ENCODE results near the gene SYCE3.

Gene SYCE3

DNA sequence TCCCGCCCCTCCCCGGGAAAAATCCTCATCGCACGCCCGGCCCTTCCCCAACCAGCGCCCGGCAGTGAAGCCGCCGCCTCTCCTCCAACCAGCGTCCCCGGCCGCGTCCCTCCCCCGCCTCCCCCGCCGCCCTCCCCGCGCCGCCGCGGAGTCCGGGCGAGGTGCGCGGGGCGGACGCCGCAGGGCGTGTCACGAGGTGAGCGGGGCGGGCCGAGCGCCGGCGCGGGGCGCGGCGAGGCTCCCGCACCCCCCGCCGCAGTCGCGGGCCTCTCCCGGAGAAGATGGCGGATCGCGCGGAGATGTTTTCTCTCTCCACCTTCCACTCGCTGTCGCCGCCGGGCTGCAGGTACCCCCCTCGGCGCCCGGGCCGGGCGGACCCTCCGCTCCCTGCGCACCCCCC, 37.8 kb upstream of the SYCE3 start, which contains the start of gene MAPK8IP2:
MAPK8IP2 (plus strand) TSS at position 256 of the 400 bp plus-strand sequence; CDS start at position 282, 26 bp downstream.
- DNase-seq (ENCODE audit: low read depth in 2 of 2): no peak

DNA sequence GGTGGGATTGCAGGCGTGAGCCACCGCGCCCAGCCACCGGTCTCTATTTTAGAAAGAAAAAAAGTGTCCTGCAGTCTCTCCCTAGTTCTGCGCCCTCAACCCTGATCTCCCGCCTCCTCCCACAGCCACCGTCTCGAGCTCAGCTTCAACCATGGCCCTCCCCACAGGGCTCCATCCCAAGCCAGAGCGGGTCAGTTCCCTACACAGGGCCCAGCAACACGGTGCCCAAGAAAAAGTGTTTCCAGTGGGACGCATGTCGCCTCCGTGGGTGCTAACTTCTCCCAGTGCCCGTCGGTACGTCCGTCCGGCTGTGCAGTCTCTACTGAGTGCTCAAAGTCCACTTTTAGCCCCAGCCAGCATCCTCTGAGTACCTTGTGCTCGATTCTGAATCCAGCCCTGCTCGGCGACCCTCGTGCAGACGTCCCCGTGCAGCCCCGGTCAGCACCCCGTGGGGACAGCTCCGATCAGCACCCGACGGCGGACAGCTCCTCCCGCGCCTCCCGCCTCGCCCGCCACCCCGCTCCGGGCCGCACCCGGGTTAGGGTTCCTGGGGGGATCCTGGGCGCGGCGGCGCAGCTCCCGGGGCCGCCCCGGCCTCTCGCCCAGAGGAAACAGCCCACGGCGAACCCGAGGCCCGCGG, 37.2 kb upstream of the SYCE3 start:
- DNase-seq (ENCODE audit: low read depth in 2 of 2): no peak

DNA sequence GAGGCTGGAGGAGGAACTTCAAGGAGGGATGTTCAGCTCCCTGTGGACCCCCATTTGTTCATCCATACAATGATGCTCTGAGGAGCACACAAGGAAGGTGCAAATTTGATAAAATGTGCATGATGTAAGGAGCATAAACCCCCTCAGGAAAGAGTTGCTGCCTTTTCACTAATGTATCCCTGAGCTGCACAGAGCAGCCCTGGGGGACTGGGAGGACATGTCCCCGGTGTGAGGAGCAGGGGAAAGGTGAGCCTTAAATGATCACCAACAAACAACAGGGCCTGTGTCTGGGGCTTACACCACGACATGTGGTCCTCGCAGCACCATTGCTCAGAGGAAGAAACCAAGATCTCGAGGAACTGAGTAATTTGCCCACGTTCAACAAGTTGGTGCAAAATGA, 34.4 kb upstream of the SYCE3 start:
- DNase-seq (ENCODE audit: low read depth in 2 of 2): no peak

DNA sequence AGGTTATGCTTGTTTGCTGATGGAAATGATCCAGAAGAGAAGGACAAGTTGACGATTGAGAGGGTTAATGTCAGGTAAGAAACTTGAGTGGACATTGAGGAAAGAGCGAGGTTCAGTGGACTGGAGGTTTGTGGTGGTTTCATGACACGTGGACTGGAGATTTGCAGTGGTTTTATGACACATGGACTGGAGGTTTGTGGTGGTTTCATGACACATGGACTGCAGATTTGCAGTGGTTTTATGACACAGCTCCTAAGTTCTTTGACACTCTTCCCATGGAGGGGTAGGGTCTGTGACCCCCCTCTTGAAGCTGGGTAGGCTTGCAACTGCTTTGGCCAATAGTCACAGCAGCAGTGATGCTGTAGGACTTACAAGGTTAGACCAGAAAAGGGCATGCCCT, 32.5 kb upstream of the SYCE3 start:
- no peak for DNase-seq (ENCODE audit: low read depth in 2 of 2)

DNA sequence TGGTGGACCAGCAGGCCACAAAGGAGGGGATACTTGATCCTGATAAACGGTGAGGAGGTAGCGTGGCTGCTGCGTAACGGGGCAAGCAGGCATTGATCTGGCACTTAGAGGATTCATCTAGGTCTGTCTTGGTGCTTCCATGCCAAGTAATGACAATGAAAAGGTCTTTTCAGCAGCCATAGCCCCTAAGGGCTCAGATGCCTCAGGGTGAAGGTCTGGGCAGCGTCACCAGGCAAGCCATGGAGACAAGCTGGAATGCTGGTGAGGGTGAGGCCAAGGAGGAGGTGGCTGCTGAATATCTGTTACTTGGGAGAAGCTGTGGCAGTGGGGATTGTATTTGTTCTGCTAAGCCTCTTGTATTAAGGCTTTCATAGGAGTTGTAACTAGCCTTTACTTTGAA, 24.7 kb upstream of the SYCE3 start:
- no peak for DNase-seq (ENCODE audit: low read depth in 2 of 2)

DNA sequence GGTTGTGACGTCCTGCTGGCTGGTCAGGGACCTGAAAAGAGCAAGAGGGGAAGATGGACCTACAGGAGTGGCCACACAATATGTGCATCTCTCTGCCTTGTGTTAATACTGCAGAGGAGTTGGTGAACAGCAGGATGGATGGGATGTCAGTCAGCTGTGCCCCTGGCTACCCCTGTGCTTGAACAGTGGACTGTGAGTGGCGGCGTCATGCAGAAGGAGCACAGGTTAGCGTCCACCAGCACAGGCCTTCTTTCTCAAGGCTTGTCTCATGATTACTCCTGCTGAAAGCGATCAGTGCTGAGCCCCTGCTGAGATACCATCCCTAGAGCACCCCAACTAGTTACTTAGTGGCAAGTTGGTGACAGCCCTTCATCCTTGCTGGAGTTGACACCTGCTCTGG, 23.7 kb upstream of the SYCE3 start:
- DNase-seq (ENCODE audit: low read depth in 2 of 2): no peak

DNA sequence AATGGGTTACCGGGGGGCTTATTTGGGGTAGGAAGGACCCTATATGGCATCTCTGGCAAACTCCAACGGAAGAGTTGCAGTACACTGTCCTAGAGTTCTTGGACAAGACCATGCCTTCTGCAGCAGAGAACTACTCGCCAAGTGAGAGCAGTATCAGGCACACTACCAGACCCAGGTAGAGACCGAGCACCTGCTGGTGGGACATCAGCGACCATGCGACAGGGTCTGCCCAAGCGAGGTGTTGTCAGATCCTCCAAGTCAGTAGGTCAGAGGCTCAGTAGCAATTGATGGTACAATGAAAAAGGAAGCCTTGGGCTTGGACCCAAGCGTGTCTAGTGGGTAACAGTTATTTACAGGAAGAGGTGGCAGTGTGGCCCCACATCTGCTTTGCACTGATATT, 23.1 kb upstream of the SYCE3 start:
- no peak for DNase-seq (ENCODE audit: low read depth in 2 of 2)

DNA sequence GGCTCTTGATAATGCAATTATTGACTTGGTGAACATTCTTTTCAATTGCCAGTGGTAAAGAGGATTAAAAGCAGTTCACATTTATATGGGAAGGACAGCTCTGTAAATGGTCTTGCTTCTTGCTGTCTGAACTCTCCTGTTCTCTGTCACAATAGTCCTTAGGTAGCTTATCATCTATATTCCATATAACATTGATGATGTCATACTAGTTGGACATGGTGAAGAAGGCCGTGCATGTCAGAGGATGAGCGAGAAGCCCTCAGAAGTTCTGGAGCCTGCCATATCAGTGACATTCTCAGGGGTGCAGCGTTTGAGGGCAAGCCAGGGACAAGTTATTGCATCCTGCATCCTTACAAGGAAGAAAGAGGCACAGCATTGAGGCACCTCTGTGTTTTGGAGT, 22.5 kb upstream of the SYCE3 start:
- DNase-seq (ENCODE audit: low read depth in 2 of 2): no peak

DNA sequence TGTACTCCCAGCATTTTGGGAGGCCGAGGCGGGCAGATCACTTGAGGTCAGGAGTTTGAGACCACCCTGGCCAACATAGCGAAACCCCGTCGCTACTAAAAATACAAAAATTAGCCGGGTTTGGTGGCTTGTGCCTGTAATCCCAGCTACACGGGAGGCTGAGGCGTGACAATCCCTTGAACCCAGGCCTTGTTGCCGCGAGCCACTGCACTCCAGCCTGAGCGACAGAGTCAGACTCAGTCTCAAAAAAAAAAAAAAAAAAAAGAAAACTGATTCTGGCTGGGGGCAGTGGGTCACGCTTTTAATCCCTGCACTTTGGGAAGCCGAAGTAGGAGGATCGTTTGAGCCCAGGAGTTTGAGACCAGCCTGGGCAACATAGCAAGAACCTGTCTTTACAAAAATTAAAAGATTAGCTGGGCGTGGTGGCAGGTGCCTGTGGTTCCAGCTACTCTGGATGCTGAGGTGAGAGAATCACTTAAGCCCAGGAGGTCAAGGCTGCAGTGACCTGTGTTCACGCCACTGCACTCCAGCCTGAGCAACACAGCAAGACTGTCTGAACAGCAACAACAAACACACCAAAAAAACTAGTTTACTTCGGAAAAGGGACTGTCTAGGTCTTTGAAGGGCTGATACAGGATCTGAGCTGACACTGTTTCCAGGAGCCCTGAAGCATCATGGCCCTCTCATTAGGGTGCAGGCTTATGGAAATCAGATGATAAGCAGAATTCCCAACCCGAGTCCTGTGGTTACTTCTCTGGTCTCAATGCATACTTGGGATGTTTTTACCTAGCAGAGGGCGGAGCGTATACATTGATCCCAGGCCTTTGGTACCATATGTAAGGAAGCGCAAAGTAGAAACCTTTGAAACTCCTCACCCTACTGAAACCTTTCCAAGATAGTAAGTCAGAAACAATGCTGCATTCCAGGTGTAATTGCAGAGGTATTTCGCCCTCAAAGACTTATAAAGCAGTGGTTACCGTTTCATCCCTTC, 21.7 kb upstream of the SYCE3 start:
- DNase-seq (ENCODE audit: low read depth in 2 of 2): no peak

DNA sequence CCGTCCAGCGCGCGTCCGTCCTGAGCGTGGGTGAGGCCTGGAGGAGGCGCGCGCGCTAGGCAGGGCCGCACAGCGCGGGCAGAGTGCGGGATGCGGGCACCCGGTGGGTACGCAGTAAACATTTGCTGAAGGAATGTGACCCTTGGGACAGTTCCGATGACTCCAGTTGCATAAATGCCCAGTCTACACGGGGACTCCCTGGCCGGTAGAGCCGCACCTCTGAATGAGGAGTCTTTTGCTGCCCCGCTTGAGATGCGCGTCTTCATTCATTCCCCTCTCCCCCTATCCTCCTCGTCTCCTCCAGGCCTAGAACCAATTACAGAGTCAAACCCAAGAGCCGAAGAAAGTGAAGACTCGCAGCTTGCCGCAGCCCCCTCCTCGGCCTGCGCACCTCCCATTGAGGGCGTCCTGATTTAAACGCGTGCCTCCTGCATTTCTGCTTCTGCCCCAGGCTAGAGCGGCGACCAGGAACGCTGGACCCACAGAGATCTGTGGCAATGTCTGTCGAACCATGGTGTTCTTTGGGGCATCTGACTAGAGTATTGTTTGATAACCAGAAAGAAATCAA, 20.7 kb upstream of the SYCE3 start:
- no peak for DNase-seq (ENCODE audit: low read depth in 2 of 2)

DNA sequence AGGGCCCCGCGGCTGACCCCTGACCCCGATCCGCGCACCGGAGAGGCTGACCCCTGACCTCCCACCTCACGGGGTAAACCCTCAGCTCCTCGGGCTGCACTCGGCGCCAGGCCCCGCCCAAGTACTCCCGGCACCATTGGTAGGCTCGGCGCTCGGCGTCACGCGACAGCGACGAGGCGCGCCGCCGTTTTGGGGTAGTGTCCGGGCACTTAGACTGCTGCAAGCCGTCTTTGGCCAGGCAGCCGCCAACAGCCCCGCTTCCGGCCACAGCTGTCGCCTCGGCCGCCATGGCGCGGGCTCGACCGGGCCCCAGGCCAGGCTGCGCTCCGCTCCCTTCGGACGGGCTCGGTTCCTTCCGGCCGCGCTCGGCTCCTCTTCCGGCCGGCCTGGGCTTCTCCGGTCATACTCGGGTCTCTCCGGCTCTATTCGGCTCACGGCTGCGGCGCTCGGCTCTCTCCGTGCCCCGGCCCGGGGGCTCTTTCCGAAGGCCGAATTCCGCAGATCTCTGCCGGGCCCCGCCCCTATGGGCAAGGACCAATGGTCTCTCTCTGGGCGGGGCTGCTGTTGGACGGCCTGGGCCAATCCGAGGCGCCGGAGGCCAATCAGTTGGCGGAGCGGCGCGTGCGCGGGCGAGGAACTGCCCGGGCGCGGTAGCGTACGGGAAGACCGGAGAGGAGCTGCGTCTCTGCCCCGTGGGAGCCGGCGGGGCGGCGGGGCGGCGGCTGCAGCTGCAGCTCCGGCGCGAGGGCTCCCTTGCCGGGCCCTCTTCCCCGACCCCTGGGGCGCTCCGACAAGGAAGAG, 20.0 kb upstream of the SYCE3 start, which contains the start of gene CHKB:
CHKB (minus strand) TSS at position 357 of the 801 bp plus-strand sequence; CDS start at position 289, 68 bp downstream.
- peak; percentile 90 to 92 for DNase-seq (ENCODE audit: low read depth in 2 of 2)

DNA sequence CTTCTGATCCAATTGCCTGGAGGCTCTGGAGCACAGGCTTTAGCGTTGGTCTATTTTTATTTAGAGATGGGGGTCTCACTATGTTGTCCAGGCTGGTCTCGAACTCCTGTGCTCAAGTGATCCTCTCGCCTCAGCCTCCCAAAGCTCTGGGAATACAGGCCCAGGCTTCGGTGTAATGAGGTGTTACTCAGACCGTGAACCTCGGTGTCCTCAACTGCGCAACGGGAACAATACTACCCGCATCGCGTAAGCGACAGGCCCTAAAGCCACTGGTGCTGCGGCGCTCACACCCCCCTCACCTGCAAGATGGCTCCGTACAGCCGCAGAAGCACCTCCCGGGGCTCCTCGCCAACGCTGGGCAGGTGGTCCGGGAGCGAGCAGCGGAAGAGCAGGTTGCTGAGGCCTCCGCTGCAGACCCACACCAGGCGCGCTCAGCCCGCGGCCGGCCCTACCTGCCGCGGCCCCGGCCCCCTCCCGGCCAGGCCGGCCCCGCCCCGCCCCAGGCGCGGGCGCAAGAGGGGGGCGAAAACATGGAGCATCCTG, 19.3 kb upstream of the SYCE3 start:
- no peak for DNase-seq (ENCODE audit: low read depth in 2 of 2)

DNA sequence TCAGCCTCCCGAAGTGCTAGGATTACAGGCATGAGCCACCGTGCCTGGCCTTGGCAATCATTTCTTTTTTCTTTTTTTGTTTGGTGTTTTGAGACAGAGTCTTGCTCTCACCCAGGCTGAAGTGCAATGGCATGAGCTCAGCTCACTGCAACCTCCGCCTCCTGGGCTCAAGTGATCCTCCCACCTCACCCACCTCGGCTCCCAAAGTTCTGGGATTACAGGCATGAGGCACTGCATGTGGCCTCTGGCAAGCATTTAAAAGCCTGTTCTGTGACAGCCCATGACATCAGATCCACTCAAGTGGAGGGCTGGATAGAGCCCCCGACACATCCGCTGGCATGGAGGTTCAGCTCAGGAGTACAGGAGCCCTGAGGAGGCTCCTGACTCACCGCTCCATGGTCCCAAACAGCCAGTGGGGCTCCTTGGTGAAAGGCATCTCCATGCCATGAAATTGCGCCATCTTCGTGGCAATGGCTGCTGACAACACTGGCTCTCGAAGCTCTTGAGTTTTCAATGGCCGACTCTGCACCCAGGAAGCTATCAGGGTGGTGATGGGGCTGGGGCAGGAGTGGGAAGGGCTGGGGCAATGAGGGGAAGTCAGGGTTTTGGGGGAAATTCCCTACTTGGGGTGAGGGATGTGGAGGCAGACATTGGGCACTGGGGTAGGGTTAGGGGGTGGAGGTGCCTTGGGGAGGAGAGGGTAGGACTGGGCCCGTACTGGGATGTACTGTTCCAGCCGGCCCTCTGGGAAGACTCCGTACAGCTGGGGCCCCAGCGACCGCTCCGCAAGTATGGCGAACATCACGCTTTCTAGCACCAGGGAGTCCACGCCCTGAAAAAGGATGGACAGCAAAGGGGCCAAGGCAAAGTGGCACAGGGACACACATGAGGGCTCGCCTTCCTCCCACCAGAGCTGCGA, 18.6 kb upstream of the SYCE3 start:
- no peak for DNase-seq (ENCODE audit: low read depth in 2 of 2)

DNA sequence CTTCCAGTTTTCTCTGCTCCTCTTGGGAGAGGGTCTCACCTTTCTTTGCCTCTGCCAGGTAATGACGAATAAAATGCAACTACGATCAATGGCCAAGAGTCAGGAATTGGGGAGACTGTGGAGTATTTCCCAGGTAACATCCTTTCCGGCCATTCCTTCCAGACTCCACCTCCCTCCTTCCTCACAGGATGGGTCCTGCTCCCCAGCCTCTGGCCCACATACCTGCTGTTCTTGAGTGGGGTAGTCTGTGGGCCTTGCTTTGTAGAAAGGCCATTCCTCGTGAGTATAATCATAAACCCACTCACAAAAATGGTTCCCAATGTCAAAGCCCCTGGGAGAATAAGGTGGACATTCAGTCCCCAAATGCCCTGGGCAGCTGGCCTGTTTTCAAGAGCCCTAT, 17.0 kb upstream of the SYCE3 start:
- no peak for DNase-seq (ENCODE audit: low read depth in 2 of 2)

DNA sequence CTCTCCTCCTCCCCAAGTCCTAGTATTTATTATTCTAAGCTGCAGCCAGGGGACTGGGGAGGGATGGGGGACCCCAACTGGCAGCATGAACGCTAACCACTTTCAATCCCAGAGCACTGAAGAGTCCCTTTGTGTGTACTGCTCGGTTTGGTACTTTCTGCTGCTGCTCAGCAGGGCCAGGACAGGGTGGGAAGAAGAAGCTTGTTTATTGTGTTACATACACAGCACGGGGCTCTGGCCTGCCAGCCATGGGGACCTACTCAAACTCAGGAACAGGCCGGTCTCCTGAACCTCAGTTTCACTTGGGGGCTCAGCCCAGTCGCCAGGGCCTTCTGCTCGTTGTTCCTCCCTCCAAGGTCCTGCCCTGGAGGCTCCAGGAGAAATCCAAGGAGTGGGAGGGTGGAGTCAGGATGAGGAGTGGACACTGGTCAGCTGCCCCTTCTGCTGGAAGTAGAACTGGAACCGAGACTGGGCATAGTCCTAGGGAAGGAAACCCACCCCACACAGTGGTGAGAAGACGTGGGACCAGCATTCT, 16.1 kb upstream of the SYCE3 start:
- no peak for DNase-seq (ENCODE audit: low read depth in 2 of 2)

DNA sequence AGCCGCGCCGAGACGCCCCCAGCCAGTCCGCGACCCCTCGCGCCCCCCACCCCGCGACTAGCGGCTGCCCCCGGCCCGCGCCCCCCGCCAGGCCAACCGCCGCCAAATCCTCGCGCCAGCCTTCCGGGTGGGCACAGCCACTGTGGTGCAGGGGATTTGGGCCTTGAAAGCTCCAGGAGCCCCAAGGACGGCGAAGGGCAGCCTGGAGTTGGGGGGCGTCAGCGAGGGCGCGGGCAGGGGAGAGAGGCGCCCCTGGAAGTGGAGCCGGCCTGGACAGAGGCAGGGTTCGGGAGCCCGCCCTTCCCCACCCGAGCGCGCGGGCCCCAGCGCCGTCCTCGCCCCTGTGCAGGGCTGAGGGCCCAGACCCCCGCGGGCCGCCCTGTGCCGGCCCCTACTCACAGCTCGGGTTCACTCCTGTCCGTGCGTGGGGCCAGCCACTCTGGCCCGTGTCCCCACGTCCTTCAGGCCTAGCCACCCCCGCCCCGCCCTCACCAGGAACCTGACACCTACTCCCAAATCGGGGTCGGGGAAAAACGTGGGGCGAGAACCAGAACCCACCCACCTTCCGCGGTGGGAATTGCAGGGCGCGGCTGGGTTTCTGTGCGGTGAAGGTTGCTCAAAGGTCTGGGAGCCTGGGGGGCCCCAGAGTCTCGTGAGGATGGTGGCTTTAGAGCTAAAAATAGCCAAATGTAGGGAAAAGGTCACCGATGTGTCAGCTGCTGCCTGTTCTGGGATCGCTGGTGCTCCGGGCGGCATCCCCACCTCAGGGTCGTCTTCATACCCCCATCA, 15.5 kb upstream of the SYCE3 start, which contains the start of gene CPT1B:
CPT1B (minus strand) TSS at position 441 of the 789 bp plus-strand sequence. CDS start 512 bp downstream, outside the sequence.
- no peak for DNase-seq (ENCODE audit: low read depth in 2 of 2)

DNA sequence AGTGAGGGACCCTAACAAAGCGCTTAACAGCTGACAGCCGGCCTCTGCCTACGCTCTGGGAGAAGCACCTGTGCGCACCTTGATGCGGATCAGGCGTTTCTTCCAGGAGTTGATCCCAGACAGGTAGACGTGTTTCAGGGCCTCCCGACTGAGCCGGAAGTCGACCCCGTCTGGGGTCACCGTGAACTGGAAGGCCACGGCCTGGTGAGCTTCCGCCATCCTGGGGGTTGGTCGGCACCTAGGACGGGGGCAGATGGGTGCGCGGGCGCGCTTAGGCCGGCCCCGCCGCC, 14.9 kb upstream of the SYCE3 start:
- DNase-seq (ENCODE audit: low read depth in 2 of 2): no peak

DNA sequence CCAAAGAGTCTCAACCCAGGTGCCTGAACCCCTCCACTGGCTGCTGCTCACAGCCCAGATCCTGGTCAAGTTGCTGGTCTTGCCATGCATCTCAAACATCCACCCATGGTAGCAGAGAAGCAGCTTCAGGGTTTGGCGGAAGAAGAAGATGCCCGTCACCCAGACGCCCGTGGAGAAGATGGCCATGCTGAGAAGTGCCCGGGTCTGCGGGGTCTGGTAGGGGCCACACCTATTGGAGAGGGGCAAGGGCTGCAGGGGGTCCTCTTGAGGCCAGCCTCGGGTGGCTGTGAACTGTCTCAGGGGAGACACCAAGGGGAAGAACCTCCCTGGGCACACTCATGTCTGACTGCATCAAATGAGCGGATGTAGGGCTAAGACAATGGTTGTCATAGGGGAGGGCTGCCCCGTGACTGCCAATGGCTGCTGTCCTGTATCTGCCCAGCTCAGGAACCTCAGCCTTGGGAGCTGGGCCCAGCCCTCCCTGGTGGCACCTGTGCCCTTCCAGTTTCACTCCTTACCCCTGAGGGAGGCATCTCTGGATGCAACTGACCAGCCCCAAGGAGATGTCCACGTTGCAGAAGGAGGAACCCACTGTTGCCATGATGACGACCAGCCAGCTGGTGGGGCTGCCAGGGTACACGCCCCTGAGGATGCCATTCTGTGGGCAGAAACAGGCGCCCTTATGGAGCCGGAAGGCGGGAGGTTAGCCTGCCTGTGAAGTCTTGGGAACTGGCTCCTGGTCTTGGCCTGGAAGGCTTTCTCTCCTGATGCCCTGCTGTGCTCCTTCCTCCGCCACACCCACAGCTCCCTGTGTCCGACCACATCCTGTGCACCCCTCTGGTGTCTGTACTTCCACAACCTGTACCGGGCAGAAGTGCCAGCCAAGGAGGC, 14.3 kb upstream of the SYCE3 start:
- DNase-seq (ENCODE audit: low read depth in 2 of 2): no peak

Measured in fibroblast of skin of left biceps (primary cell).